ENCODE results near the gene DIO2.

- TF ChIP-seq POLR2A (IDR thresholded peaks at IDR 0.05) (no peak), CTCF (IDR thresholded peaks at IDR 0.05) (no peak), POLR2AphosphoS5 (IDR thresholded peaks at IDR 0.05) (no peak), EP300 (IDR thresholded peaks at IDR 0.05) (no peak)
These were observed 34.4 kb downstream of the DIO2 start for GRCh38 chr14:80176893-80177292.
